Activated naive CD8-positive, alpha-beta T cell treated with anti-CD3 and anti-CD28 coated beads, Interleukin-2, amount 10 ng/mL, durations not matched to agents 7 days and 5 days (primary cell): ENCODE results near the gene FXYD5. TPM values are rescaled to one million over a fixed set of nuclear protein-coding genes. Genes with fewer than 3 reads are reported as not detected.

Experiments
- ATAC-seq: fragments of 150-1000 bp; cut with Tn5 transposase; one replicate; pipeline ENCODE4 v1.10.0; 2021; ENCODE audit warnings: low read depth, moderate library complexity
- POLR2A ChIA-PET: fragments of 350-600 bp; sonication (Branson Sonifier 250); formaldehyde crosslinking; loops from one replicate; lab custom pipeline; 2021; ENCODE audit warnings: antibody characterized with exemption; lab: Charles Lee
- DNase-seq: peaks from one replicate; pipeline ENCODE4 v3.0.0; 2021
- H3K27ac Mint-ChIP-seq: one replicate; pipeline ENCODE4 v1.8.0; 2022; ENCODE audit warnings: mild to moderate bottlenecking, mixed read lengths
- H3K27me3 Mint-ChIP-seq: one replicate; pipeline ENCODE4 v1.8.0; 2022; ENCODE audit warnings: mild to moderate bottlenecking, moderate library complexity, mixed read lengths
- H3K36me3 Mint-ChIP-seq: one replicate; pipeline ENCODE4 v1.8.0; 2021; ENCODE audit warnings: mild to moderate bottlenecking, mixed read lengths
- H3K4me1 Mint-ChIP-seq: one replicate; pipeline ENCODE4 v1.8.0; 2021; ENCODE audit warnings: mixed read lengths
- H3K4me3 Mint-ChIP-seq: one replicate; pipeline ENCODE4 v1.8.0; 2022; ENCODE audit warnings: mild to moderate bottlenecking, moderate library complexity, mixed read lengths
- H3K9me3 Mint-ChIP-seq: one replicate; pipeline ENCODE4 v1.8.0; 2021; ENCODE audit warnings: mixed read lengths
- total RNA-seq, 2 experiments: library from RNA; stranded (reverse); gene quantifications; one replicate each; pipeline ENCODE4 v1.2.3, GENCODE V29; 2021

The FXYD5 gene, protein sequence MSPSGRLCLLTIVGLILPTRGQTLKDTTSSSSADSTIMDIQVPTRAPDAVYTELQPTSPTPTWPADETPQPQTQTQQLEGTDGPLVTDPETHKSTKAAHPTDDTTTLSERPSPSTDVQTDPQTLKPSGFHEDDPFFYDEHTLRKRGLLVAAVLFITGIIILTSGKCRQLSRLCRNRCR
- total RNA-seq, result 100 to 1,000 TPM; 353 to 360 TPM

DNA sequence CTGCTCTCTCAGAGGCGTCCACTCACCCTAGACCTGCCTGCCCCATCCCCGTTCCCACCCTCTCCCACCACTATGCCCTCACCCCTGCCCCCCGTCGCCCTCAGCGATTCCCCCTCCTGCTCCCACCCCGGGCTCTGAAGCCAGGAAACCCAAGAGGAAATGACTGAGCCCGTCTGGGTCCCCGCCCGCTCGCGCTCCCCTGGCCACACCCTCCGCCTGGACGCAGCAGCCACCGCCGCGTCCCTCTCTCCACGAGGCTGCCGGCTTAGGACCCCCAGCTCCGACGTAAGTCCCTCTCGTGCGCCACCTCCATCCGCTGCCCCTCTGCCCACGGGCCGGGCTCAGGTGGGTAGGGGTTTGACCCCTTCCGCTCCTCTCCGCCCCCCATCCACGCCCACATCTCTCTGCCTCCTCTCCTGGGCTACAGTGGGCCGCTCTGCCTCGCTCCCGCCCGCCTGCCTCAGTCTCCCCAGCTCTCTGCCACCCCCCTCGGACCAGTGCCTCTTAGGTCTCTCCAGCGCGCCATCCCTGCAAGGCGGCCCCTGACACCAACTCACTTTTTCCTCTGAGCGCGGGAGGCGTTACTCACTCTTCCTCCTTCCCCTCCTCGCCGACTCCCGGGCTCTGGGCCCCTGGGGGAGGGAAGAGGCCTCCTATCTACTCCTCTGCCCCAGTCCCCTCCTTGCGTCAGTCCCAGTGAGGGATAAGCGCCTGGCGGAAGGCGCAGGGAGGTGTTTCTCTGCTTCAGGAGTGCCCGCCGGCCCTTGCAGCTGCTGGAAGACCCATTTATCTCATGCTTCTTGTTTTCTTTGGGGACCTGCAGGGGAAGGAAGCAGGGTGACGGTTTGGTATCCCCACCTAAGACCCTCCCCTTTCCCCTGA lies at the start of gene FXYD5:
Gene FXYD5 (plus strand): TSS at position 211 of the 882 bp plus-strand sequence. CDS start 816 bp downstream, outside the sequence.
- Mint-ChIP-seq H3K27ac (peak within 1 kb of the TSS; percentile 93), H3K36me3 (peaks cover 36% of the 10 kb centered on the region), H3K27me3 (peaks cover 9% of the 10 kb centered on the region), H3K9me3 (no peaks in the 10 kb centered on the region), H3K4me3 (peak within 1 kb of the TSS; percentile 98), H3K4me1 (peaks cover 38% of the 10 kb centered on the region)
- POLR2A ChIA-PET, result interaction anchor here (0.6 to 3.2 kb wide), 16 partner anchors 8 to 158 kb away, joined by 3 to 40 read pairs (median 5); no protein-coding TSS in a partner anchor
- ATAC-seq, result peak; percentile 69
- peak; percentile 75 for DNase-seq

DNA sequence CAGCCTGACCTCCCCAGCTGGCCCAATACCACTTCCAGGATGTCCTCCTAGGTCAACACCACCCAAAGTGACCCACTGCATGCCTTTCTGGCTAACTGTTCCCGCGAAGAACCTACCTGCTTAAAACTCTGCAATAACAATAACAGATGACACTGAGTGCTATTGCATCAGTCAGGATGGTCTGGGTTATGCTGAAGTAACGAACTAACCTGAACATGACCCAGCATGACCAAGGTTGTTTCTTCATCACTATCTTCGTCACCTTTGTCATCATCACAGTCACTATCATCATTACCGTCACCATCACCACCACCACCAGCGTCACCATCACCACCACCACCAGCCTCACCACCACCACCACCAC lies 49.5 kb upstream of the FXYD5 start:
- no peaks in the 10 kb centered on the region for H3K4me1 Mint-ChIP-seq
- no peak overlapping the region for H3K4me3 Mint-ChIP-seq
- H3K27me3 Mint-ChIP-seq, result peaks cover 4% of the 10 kb centered on the region
- peaks cover 3% of the 10 kb centered on the region for H3K9me3 Mint-ChIP-seq
- DNase-seq (no peak), ATAC-seq (no peak)
- H3K36me3 Mint-ChIP-seq, result peaks cover 2% of the 10 kb centered on the region
- no peak overlapping the region for H3K27ac Mint-ChIP-seq
- POLR2A ChIA-PET, result no interaction called here

DNA sequence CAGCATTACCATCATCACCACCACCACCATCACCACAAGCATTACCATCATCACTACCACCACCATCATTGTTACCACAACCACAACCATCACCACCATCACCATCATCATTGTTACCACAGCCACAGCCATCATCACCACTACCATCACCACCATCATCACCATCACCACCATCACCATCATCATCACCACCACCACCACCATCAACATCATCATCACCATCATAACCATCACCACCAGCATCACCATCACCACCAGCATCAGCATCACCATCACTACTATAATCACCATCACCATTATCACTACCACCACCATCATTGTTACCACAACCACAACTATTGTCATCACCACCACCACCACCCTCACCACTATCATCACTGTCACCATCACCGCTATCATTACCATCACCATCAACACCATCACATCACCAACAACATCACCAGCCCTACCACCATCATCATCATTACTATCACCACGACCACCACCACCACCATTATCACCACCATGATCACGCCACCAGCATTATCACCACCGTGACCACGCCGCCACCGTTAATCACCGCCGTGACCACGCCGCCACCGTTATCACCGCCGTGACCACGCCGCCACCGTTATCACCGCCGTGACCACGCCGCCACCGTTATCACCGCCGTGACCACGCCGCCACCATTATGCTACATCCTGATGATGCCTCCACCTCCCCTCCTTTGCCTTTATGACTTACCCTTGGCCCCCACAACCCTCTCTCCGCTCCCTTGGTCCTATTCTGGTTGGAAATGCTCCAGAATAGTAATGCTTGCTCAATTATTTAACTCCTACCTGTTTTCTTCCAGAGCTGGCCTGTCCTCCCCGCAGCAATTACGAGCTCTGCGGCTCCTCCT lies 48.9 kb upstream of the FXYD5 start:
- POLR2A ChIA-PET, result no interaction called here
- Mint-ChIP-seq H3K36me3 (peaks cover 2% of the 10 kb centered on the region), H3K27ac (no peak overlapping the region), H3K9me3 (peaks cover 3% of the 10 kb centered on the region), H3K4me3 (no peak overlapping the region), H3K4me1 (no peaks in the 10 kb centered on the region), H3K27me3 (peaks cover 4% of the 10 kb centered on the region)
- ATAC-seq (no peak), DNase-seq (no peak)

DNA sequence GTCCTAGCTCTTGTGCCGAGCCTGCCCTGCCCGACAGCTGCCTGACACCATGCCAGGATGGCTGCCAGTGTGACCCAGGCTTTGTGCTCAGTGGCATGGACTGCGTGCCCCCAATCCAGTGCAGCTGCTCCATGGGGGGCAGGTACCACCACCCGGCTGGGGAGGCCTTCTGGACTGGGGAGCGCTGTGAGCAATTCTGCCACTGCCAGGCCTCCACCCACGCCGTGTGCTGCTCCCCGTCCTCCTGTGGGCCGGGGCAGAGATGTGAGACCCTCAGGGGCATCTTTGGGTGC lies 48.3 kb upstream of the FXYD5 start:
- ATAC-seq, result no peak
- H3K4me3 Mint-ChIP-seq, result no peak overlapping the region
- POLR2A ChIA-PET, result no interaction called here
- peaks cover 3% of the 10 kb centered on the region for H3K9me3 Mint-ChIP-seq
- peaks cover 4% of the 10 kb centered on the region for H3K27me3 Mint-ChIP-seq
- H3K36me3 Mint-ChIP-seq, result peaks cover 2% of the 10 kb centered on the region
- no peaks in the 10 kb centered on the region for H3K4me1 Mint-ChIP-seq
- H3K27ac Mint-ChIP-seq, result no peak overlapping the region
- DNase-seq, result no peak

DNA sequence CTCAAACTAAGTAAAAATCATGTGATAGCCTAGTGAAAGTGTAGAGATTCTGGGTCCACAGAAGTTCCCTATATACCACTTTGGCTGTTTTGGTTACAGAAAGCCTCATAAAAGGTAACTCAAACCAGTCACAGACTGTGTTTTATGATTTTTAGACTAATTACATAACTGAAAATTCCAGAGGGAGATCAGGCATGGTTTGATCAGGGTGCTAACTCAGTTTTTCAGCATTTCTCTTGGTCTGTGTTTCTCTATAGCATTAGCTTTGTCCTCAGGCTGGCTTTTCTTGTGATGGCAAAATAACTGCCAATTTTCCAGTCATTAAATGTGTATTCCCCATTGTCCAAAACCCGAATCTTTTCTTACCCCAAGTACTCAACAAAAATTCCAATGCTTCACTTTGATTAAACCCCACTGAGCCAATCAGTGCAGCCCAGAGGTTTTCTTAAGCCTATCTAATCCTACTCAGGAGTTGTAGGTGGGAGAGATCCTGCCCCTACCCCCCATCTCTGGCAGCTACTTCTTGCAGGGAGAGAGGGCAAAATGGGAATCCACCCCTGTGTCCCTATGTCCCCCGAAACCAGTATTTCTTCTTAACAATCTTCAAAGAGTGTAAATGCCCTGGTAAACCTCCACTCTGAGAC lies 47.5 kb upstream of the FXYD5 start:
- no peak for DNase-seq
- no peak overlapping the region for H3K4me3 Mint-ChIP-seq
- H3K27me3 Mint-ChIP-seq, result peaks cover 6% of the 10 kb centered on the region
- H3K9me3 Mint-ChIP-seq, result peaks cover 3% of the 10 kb centered on the region
- no peak for ATAC-seq
- H3K27ac Mint-ChIP-seq, result no peak overlapping the region
- peaks cover 2% of the 10 kb centered on the region for H3K36me3 Mint-ChIP-seq
- POLR2A ChIA-PET, result no interaction called here
- no peaks in the 10 kb centered on the region for H3K4me1 Mint-ChIP-seq

DNA sequence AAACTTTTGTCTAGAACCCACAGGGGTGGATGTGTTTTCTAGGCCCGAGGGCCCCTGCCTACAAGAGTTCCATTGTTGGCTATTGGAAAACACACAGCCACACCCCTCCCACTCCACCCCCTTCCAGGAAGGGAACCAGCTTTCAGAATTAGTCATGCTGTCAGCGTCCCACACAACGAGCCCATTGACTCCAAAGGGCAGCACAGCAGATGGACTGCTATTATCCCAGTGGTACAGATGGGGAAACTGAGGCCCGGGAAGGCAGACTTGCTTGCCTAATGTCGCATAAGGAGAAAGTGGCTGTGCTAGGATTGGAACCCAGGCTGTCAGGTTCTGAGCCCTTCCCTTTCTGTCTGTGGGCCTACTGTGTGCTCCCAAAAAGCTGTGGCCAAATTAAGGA lies 47.0 kb upstream of the FXYD5 start:
- POLR2A ChIA-PET, result no interaction called here
- Mint-ChIP-seq H3K4me1 (no peaks in the 10 kb centered on the region), H3K4me3 (no peak overlapping the region), H3K27me3 (peaks cover 7% of the 10 kb centered on the region), H3K9me3 (peaks cover 3% of the 10 kb centered on the region), H3K36me3 (peaks cover 2% of the 10 kb centered on the region), H3K27ac (no peak overlapping the region)
- ATAC-seq, result no peak
- DNase-seq, result no peak

DNA sequence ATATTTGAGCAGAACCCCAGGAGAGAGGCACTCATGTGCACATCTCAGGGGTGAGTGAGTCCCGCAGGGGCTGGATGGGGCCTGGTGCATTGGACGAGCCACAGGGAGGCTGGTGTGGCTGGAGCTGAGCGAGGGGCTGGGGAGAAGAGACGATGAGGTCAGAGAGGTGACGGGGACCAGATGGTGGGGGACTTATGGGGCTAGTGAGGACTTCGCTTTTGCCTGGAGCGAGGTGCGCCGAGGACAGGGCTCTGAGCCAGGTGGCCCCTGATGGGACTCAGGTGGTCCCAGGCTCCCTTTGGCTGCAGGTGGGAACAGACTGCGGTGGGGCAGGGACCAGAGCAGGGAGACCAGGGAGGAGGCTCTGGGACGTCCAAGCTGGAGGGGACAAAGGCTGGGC lies 45.8 kb upstream of the FXYD5 start:
- ATAC-seq (no peak), DNase-seq (no peak)
- Mint-ChIP-seq H3K27ac (no peak overlapping the region), H3K4me3 (no peak overlapping the region), H3K27me3 (peaks cover 7% of the 10 kb centered on the region), H3K9me3 (peaks cover 3% of the 10 kb centered on the region), H3K4me1 (no peaks in the 10 kb centered on the region), H3K36me3 (peaks cover 2% of the 10 kb centered on the region)
- POLR2A ChIA-PET, result no interaction called here

DNA sequence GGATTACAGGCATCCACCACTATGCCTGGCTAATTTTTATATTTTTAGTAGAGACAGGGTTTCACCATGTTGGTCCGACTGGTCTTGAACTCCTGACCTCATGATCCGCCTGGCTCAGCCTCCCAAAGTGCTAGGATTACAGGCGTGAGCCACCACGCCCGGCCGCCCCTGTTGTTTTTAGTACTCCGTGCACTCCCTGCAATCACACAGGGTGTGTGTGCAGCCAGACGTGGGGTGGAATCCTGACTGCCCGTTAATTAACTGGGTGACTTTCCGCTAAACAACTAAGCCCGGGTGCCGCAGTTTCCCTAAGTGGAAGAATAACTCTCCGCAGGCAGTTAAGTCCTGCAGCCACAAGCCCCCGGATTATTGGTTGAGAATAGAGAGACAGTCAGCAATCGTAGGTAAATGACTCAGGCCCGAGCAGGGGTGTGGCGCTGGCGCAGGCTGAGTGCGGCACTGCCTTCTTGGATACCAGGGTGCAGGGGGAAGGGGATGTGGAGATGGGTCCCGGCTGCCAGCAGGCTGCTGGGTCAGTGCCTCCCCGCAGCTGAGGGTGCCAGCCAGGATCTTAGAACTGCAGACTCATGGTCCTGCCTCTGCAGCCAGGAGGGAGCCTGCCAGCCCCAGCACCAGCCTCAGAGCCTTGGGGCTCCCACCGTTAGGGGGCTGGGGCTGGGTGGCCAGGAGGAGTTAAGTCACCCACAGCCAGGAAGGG lies 45.0 kb upstream of the FXYD5 start:
- DNase-seq (no peak), ATAC-seq (no peak)
- peaks cover 2% of the 10 kb centered on the region for H3K36me3 Mint-ChIP-seq

DNA sequence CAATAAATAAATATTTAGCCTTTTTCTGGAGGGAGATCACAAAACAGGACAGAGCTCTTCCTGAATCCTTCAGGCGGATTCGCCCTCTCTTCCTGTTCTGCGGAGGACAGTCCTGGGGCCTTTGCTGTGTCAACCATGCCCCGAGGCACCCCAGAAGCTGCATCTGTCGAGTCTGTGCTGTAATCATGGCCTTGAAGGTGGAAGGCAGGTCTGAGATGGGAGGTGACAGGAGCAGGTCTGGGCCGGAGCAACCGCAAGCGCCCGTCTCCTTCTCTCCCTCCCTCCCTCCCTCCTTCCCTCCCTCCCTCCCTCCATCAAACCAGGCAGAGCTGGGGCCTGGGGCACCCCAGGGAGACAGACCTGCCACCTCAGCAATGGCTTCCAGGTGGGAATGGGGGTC lies 43.6 kb upstream of the FXYD5 start:
- Mint-ChIP-seq H3K4me3 (no peak overlapping the region), H3K9me3 (peaks cover 2% of the 10 kb centered on the region), H3K27me3 (peaks cover 7% of the 10 kb centered on the region), H3K4me1 (peaks cover 5% of the 10 kb centered on the region), H3K36me3 (peaks cover under 1% of the 10 kb centered on the region), H3K27ac (no peak overlapping the region)
- ATAC-seq (no peak), DNase-seq (no peak)
- POLR2A ChIA-PET, result interaction anchor here (0.7 kb wide), 1 partner anchor 55 kb away, joined by 3 read pairs; no protein-coding TSS in a partner anchor

More for the DNA sequence above, 45.0 kb upstream of the FXYD5 start:
- Mint-ChIP-seq H3K27ac (no peak overlapping the region), H3K4me1 (peaks cover 1% of the 10 kb centered on the region), H3K4me3 (no peak overlapping the region), H3K9me3 (peaks cover 3% of the 10 kb centered on the region), H3K27me3 (peaks cover 7% of the 10 kb centered on the region)
- POLR2A ChIA-PET, result no interaction called here

DNA sequence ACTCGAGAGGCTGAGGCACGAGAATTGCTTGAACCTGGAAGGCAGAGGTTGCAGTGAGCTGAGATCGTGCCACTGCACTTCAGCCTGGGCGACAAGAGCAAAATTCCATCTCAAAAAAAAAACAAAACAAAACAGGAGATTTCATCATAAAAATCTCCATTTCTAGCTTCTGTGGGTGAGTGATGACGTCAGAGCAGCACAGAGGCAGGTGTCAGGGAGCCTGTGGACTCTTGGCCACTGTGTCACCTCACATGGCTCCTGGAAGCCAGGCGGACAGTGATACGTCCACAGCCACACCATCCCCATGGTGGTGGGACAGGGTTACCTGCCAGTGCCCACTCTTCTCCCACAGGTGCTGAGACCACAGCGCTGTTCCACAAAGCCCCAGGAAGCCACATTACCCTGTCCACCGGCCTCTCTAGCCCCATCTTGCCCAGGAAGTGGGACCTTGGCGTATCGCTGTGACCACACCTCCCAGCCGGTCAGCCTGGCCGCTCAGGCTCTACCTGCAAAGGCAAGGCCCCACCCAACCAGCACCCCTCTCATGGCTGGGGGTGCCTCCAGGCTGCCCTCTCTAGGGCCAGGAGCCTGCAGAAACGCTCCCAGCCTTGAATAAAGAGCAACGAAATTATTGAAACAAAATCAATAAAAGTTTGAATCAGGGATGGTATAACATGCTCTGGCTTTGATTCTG lies 41.4 kb upstream of the FXYD5 start:
- Mint-ChIP-seq H3K27me3 (peaks cover 7% of the 10 kb centered on the region), H3K27ac (no peak overlapping the region), H3K4me1 (peaks cover 5% of the 10 kb centered on the region), H3K4me3 (no peak overlapping the region), H3K36me3 (no peaks in the 10 kb centered on the region), H3K9me3 (no peaks in the 10 kb centered on the region)
- ATAC-seq (no peak), DNase-seq (no peak)
- POLR2A ChIA-PET, result no interaction called here

DNA sequence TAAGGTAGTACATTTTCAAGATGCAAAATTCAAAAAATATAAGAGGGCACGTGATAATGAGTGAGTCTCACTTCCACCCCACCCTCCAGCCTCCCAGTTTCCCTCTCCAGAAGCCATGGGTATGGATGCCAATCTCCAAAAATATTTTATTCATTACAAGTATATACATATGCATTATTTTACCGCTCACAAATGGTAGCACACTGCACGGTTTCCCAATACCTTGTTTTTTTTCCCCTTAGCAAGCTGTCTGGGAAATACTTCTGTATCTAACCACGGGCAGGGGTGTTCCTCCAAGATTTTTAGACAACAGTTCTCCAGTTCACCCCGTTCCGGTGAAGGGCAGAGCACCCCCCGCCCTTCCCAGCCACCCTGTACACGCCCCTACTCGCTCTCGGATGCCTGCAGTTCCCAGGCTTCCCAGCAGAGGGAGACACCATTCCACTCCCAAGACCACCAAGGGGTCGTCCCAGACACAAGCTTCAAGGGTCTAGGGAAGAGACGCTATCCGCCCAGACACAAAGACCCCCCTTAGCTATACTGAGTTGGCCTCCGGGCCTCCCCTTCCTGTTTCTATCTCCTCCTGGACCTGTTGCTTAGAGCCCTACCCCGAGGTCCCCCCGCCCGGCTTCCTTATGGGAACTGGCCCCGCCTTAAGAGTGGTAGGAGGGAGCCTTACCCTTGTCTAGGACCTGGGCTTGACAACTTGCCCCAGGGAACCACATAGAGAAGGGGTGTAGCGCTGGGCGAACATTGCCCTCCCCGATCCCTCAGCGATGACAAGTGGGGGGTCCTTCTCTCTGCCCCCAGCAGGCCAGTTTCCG lies 40.0 kb upstream of the FXYD5 start:
- ATAC-seq (peak; percentile 66), DNase-seq (peak; percentile 78)
- peaks cover 7% of the 10 kb centered on the region for H3K27me3 Mint-ChIP-seq
- peak overlapping the region; percentile 12 for H3K4me3 Mint-ChIP-seq
- H3K4me1 Mint-ChIP-seq, result peaks cover 5% of the 10 kb centered on the region
- no peaks in the 10 kb centered on the region for H3K36me3 Mint-ChIP-seq
- H3K27ac Mint-ChIP-seq, result no peak overlapping the region
- H3K9me3 Mint-ChIP-seq, result no peaks in the 10 kb centered on the region
- POLR2A ChIA-PET, result interaction anchor here (0.5 kb wide), 1 partner anchor 628 kb away, joined by 3 read pairs; no protein-coding TSS in a partner anchor
